GM12891 (cell line): ENCODE results near the gene ABHD8.

Source experiments
- DNase-seq: peaks from one replicate; pipeline ENCODE4 v3.0.0; 2011; ENCODE audit warnings: low spot score; ENCODE audit not compliant: insufficient read length
- FAIRE-seq: peaks from 2 replicates; lab custom pipeline; 2011; peaks lifted over from hg19 to GRCh38; lab: Jason Lieb, UNC
- PAX5 ChIP-seq: IDR thresholded peaks from 2 replicates; pipeline ENCODE4 v1.6.1; 2011; ENCODE audit warnings: low read length, moderate library complexity, mild to moderate bottlenecking; ENCODE audit not compliant: insufficient read depth, severe bottlenecking
- POLR2A ChIP-seq: IDR thresholded peaks from 2 replicates; pipeline ENCODE4 v1.6.1; 2011; ENCODE audit warnings: low read depth, low read length, control low read depth
- POLR2AphosphoS5 ChIP-seq: IDR thresholded peaks from 2 replicates; pipeline ENCODE4 v1.6.1; 2011; ENCODE audit warnings: low read depth, low read length, control low read depth
- POU2F2 ChIP-seq: IDR thresholded peaks from 2 replicates; pipeline ENCODE4 v1.6.1; 2011; ENCODE audit warnings: low read depth, mild to moderate bottlenecking, control low read depth, low read length, moderate library complexity
- SPI1 ChIP-seq: IDR thresholded peaks from 2 replicates; pipeline ENCODE4 v1.6.1; 2011; ENCODE audit warnings: low read depth, low read length, control low read depth
- TAF1 ChIP-seq: IDR thresholded peaks from 2 replicates; pipeline ENCODE4 v1.6.1; 2011; ENCODE audit warnings: low read depth, low read length, control low read depth

Gene ABHD8

DNA sequence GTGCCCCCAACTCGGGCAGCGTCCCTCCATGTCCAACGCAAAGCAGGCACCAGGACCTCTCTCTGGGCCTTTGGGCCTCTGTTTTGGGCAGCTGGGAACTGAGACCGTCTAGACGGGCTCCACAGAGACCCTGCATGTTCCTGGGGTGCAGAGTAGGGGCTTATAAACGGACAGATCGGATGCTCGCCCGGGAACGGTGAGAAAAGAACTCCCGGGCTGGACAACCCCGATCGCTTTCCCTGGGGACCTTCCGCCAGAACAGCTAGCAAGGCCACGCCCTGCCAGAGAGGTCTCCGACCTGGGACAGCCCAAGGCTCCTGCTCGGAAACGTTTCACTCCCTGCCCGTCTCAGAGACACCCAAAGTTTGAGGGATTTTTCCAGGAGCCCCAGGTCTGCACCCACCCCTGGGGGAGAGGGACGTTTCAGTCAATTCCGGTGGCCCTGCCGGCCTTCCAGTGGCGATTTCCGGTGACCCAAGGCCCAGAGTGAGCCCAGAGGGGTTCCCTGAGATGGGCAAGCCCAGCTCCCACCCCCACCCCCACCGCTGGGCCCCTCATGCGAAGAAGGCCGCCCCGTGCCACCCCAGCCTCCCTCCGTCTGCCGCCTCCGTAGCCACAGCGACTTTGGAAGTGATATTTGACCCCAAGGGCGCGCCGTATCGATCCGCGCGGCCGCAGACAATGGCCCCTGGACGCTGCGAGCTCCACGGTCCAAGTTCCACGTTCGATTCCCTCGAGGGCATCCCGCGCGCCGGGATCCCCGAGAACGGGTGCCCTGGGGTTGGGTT lies 59.2 kb downstream of the ABHD8 start:
- DNase-seq (no peak), FAIRE-seq (no peak)

DNA sequence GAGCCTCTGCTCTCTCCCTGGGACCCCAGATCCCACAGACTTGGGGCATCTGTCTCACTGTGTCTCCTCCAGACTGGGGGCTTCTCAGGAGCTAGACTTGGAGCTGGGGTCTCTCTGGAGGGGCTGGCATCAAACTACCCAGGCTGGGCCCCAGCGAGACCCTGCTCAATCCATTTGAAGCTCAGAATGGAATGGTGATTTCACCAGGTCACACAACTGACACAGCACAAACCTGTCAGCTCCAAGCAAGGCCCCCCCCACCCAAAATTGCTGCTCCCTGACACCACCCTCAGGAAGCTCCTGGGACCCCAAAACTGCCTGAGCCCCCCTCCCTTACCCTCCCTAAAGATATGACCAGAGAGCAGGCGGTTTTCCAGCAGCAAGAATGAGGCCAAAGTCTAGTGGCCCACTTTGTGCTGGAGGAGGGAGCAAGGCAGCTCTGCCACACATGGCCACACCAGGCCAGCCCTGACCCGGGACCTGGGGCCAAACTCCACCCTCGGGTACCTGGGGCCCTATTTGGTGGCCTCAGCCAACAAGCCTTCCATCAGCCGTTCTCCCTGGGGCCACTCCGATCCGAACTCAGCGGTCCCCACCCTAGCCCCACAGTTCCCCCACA lies 59.9 kb downstream of the ABHD8 start:
- FAIRE-seq (no peak), DNase-seq (no peak)
- no peak for TF ChIP-seq TAF1
- no peak for TF ChIP-seq POLR2A
- no peak for TF ChIP-seq SPI1
- no peak for TF ChIP-seq POU2F2
- TF ChIP-seq POLR2AphosphoS5 = no peak
- no peak for TF ChIP-seq PAX5

More for the DNA sequence above, 59.2 kb downstream of the ABHD8 start:
- TF ChIP-seq PAX5 (no peak), POLR2A (no peak)

DNA sequence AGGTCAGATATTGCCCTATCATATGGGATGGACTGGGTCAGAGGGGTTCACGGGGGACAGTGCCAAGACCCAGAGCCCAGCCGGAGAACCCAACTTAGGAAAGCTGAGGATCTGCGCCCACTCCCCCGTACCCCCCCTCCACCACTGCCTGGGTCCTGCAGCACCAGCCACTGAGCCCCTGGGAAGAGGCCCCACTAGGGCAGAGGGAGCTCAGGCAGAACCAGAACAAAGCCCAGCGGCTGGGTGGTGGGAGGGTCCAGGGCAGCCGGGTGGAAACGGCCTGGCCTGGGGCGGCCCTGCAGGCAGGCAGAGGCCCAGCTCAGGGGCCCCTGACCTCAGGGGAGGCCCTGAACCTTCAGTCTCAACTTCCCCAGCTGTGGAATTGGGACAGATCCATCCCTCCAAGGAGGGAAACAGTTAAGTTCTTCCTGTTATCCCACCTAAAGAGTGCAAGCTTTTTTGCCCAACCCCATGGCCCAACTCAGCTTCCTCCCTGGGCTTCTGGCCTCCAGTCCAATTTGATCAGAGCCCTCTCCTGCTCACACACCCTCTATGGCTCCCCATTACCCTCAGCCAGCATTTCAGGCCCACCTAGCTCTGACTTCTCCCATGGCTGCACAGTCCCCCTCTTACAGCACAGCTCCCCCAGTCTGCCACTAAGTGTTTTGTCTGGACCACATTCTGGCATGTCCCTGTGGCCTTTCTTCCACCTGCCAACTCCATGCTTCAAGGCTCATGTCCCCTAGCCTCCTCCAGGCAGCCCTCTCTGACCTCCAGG lies 60.6 kb downstream of the ABHD8 start:
- DNase-seq = no peak
- TF ChIP-seq POU2F2 = no peak
- TF ChIP-seq SPI1 = no peak
- TF ChIP-seq PAX5 = peak; percentile 42
- no peak for FAIRE-seq
